H1 (cell line): ENCODE measurements around the gene HTR3A. TPM values are rescaled to one million over a fixed set of nuclear protein-coding genes. Genes with fewer than 3 reads are reported as not detected.

Experiments used
- CTCF ChIA-PET: fragments of 300-600 bp; sonication (Branson Sonifier 250); formaldehyde crosslinking; loops from one replicate; lab custom pipeline; 2021; ENCODE audit not compliant: partially characterized antibody; lab: Charles Lee
- POLR2A ChIA-PET: fragments of 300-600 bp; sonication (Branson Sonifier 250); formaldehyde crosslinking; loops from one replicate; lab custom pipeline; 2021; ENCODE audit warnings: inconsistent platforms; ENCODE audit not compliant: partially characterized antibody; lab: Charles Lee
- DNase-seq, 2 experiments: peaks; one replicate each; pipeline versions ENCODE4 v3.0.0 to v3.0.0-alpha.2; 2010 to 2022; ENCODE audit warnings: low spot score in 2 of 2, low read depth in 1 of 2, mixed read lengths in 1 of 2
- FAIRE-seq: peaks from 2 replicates; lab custom pipeline; 2011; peaks lifted over from hg19 to GRCh38; lab: Jason Lieb, UNC
- H2AFZ ChIP-seq: 2 replicates; pipeline ENCODE4 v1.8.1; 2012; ENCODE audit warnings: low read length, inconsistent platforms
- H2AK5ac ChIP-seq: 2 replicates; pipeline ENCODE4 v1.6.1; 2013; ENCODE audit warnings: low read depth, low read length
- H2BK120ac ChIP-seq: replicated peaks from 2 replicates; pipeline ENCODE3; 2013; ENCODE audit warnings: low read depth, low read length, inconsistent platforms
- H2BK12ac ChIP-seq: 2 replicates; pipeline ENCODE4 v1.6.1; 2013; ENCODE audit warnings: low read depth, low read length
- H2BK15ac ChIP-seq: 2 replicates; pipeline ENCODE4 v1.6.1; 2013; ENCODE audit warnings: low read length
- H2BK20ac ChIP-seq: 2 replicates; pipeline ENCODE4 v1.6.1; 2013; ENCODE audit warnings: low read length
- H2BK5ac ChIP-seq: 2 replicates; pipeline ENCODE4 v1.6.1; 2013; ENCODE audit warnings: low read depth, low read length
- H3K14ac ChIP-seq: 2 replicates; pipeline ENCODE4 v1.6.1; 2013; ENCODE audit warnings: inconsistent platforms; ENCODE audit not compliant: insufficient read length
- H3K18ac ChIP-seq: 2 replicates; pipeline ENCODE4 v1.6.1; 2013; ENCODE audit warnings: low read length; ENCODE audit errors: extremely low read depth
- H3K23ac ChIP-seq: 2 replicates; pipeline ENCODE4 v1.6.1; 2013; ENCODE audit warnings: inconsistent platforms; ENCODE audit not compliant: insufficient read length
- H3K23me2 ChIP-seq: 2 replicates; pipeline ENCODE4 v1.6.1; 2013; ENCODE audit warnings: low read depth, low read length
- H3K27ac ChIP-seq: 2 replicates; pipeline ENCODE4 v1.6.1; 2011; ENCODE audit warnings: low read depth, low read length, inconsistent platforms
- H3K27me3 ChIP-seq, 4 experiments: replicated peaks in 1 of 4; 1 replicate in 1 of 4; 2 replicates in 3 of 4; pipeline versions ENCODE4 v1.6.1 to v1.8.1; 2011 to 2013; ENCODE audit warnings: low read length in 3 of 4, mild to moderate bottlenecking in 3 of 4, inconsistent platforms in 2 of 4, mixed read lengths in 2 of 4, moderate library complexity in 1 of 4; ENCODE audit not compliant: control insufficient read depth in 3 of 4, insufficient read depth in 3 of 4; ENCODE audit errors: extremely low read depth in 1 of 4
- H3K36me3 ChIP-seq, 4 experiments: 2 replicates each; pipeline versions ENCODE4 v1.6.1 to v1.8.1; 2011 to 2013; ENCODE audit warnings: mild to moderate bottlenecking in 4 of 4, low read length in 3 of 4, moderate library complexity in 2 of 4, control low read depth in 1 of 4, inconsistent platforms in 1 of 4; ENCODE audit not compliant: insufficient read depth in 4 of 4, control insufficient read depth in 2 of 4
- H3K4ac ChIP-seq: replicated peaks from 2 replicates; pipeline ENCODE3; 2013; ENCODE audit warnings: low read length, low read depth, mixed read lengths, inconsistent platforms; ENCODE audit not compliant: insufficient read length
- H3K4me1 ChIP-seq, 4 experiments: replicated peaks in 1 of 4; 1 replicate in 1 of 4; 2 replicates in 3 of 4; pipeline versions ENCODE4 v1.6.1 to v1.8.1; 2011 to 2013; ENCODE audit warnings: low read length in 3 of 4, inconsistent platforms in 2 of 4, mixed read lengths in 1 of 4; ENCODE audit not compliant: insufficient read depth in 4 of 4, control insufficient read depth in 3 of 4
- H3K4me2 ChIP-seq, 2 experiments: 2 replicates each; pipeline versions ENCODE4 v1.6.1 to v1.8.1; 2011 to 2013; ENCODE audit warnings: low read depth in 2 of 2, low read length in 2 of 2, control low read depth in 1 of 2, inconsistent platforms in 1 of 2, mild to moderate bottlenecking in 1 of 2; ENCODE audit not compliant: insufficient read depth in 1 of 2
- H3K4me3 ChIP-seq, 4 experiments: fragments of 200-600, 300-600 bp in 1 of 4; sonication (generic), shearing (Covaris generic), sonication (Bioruptor Twin) in 1 of 4; 2 replicates each; pipeline versions ENCODE4 v1.5.1 to v1.8.1; 2011 to 2016; ENCODE audit warnings: low read length in 4 of 4, low read depth in 3 of 4, control low read depth in 2 of 4, inconsistent platforms in 2 of 4, mild to moderate bottlenecking in 2 of 4, mixed read lengths in 1 of 4, moderate library complexity in 1 of 4; ENCODE audit not compliant: insufficient read depth in 2 of 4; ENCODE audit errors: extremely low read depth in 1 of 4
- H3K56ac ChIP-seq: replicated peaks from 2 replicates; pipeline ENCODE3; 2013; ENCODE audit warnings: low read depth, mild to moderate bottlenecking, mixed read lengths, low read length, inconsistent platforms; ENCODE audit not compliant: insufficient read length
- H3K79me1 ChIP-seq: 2 replicates; pipeline ENCODE4 v1.6.1; 2013; ENCODE audit warnings: low read depth, low read length, control low read depth
- H3K79me2 ChIP-seq, 2 experiments: 2 replicates each; pipeline versions ENCODE4 v1.6.1 to v1.8.1; 2012 to 2013; ENCODE audit warnings: low read length in 2 of 2, mild to moderate bottlenecking in 2 of 2, inconsistent platforms in 1 of 2; ENCODE audit not compliant: insufficient read depth in 2 of 2, control insufficient read depth in 1 of 2
- H3K9ac ChIP-seq, 4 experiments: replicated peaks in 1 of 4; 1 replicate in 1 of 4; 2 replicates in 3 of 4; pipeline versions ENCODE4 v1.6.1 to v1.8.1; 2011 to 2013; ENCODE audit warnings: low read depth in 3 of 4, low read length in 3 of 4, control low read depth in 2 of 4, mild to moderate bottlenecking in 2 of 4, moderate library complexity in 2 of 4, inconsistent platforms in 1 of 4; ENCODE audit errors: extremely low read depth in 1 of 4
- H3K9me3 ChIP-seq, 2 experiments: 2 replicates each; pipeline versions ENCODE4 v1.6.1 to v1.8.1; 2012 to 2013; ENCODE audit warnings: mild to moderate bottlenecking in 2 of 2, moderate library complexity in 2 of 2, control low read depth in 1 of 2, inconsistent platforms in 1 of 2, low read depth in 1 of 2, low read length in 1 of 2, mixed read lengths in 1 of 2; ENCODE audit not compliant: insufficient read depth in 2 of 2
- H4K20me1 ChIP-seq, 2 experiments: replicated peaks in 1 of 2; 2 replicates each; pipeline versions ENCODE3 to v1.8.1; 2011 to 2013; ENCODE audit warnings: inconsistent platforms in 2 of 2, low read length in 2 of 2, mild to moderate bottlenecking in 1 of 2; ENCODE audit not compliant: insufficient read depth in 2 of 2, control insufficient read depth in 1 of 2
- H4K5ac ChIP-seq: 2 replicates; pipeline ENCODE4 v1.6.1; 2013; ENCODE audit warnings: low read length, low read depth, mixed read lengths, inconsistent platforms; ENCODE audit not compliant: insufficient read length
- H4K8ac ChIP-seq: 2 replicates; pipeline ENCODE4 v1.8.0; 2013; ENCODE audit warnings: mild to moderate bottlenecking, moderate library complexity, low read length, inconsistent platforms; ENCODE audit not compliant: insufficient read depth; ENCODE audit errors: extremely low read depth
- H4K91ac ChIP-seq: replicated peaks from 2 replicates; pipeline ENCODE3; 2013; ENCODE audit warnings: low read length, mixed read lengths, inconsistent platforms; ENCODE audit not compliant: insufficient read length
- ATF2 ChIP-seq: IDR thresholded peaks from 2 replicates; pipeline ENCODE4 v1.6.1; 2012; ENCODE audit warnings: low read length, inconsistent platforms
- CHD1 ChIP-seq: IDR thresholded peaks from 2 replicates; pipeline ENCODE4 v1.6.1; 2012; ENCODE audit warnings: low read depth, low read length, improper control_type of control experiment
- CTCF ChIP-seq, 3 experiments: IDR thresholded peaks; 1 replicate in 2 of 3; 2 replicates in 1 of 3; pipeline versions ENCODE4 v1.5.1 to v1.6.1; 2011; ENCODE audit warnings: low read length in 3 of 3, mild to moderate bottlenecking in 3 of 3, inconsistent platforms in 2 of 3, low read depth in 1 of 3, moderate library complexity in 1 of 3; ENCODE audit not compliant: insufficient read depth in 1 of 3; ENCODE audit errors: control extremely low read depth in 1 of 3
- JUN ChIP-seq: IDR thresholded peaks from 2 replicates; pipeline ENCODE4 v1.6.1; 2011; ENCODE audit warnings: low read depth, mild to moderate bottlenecking, improper control_type of control experiment, low read length
- KDM1A ChIP-seq: fragments of 200-600, 300-600 bp; sonication (generic); IDR thresholded peaks from 2 replicates; pipeline ENCODE4 v1.7.1; 2016; ENCODE audit warnings: mild to moderate bottlenecking, low read length, borderline replicate concordance
- WGBS, 2 experiments: shearing (Covaris generic) in 1 of 2; methylation state at CpG; one replicate each; pipeline versions ENCODE4 v1.1.6 to v1.1.7; 2013 to 2015; ENCODE audit warnings: low lambda C conversion rate in 2 of 2, mixed read lengths in 2 of 2, inconsistent platforms in 1 of 2, low coverage in 1 of 2, missing lambda C conversion rate in 1 of 2; ENCODE audit not compliant: insufficient replicate concordance in 2 of 2, insufficient coverage in 1 of 2, insufficient read length in 1 of 2; ENCODE audit errors: extremely low coverage in 1 of 2, missing lambda C conversion rate in 1 of 2; 5-methylcytosine and 5-hydroxymethylcytosine counted together
- polyA plus RNA-seq, 7 experiments: library from polyadenylated mRNA; depleted of rRNA in 3 of 7; stranded (reverse) in 5 of 7; unstranded in 2 of 7; fragments of >200 nt in 5 of 7; fragments of 200-250 nt in 2 of 7; gene quantifications; 1 replicate in 5 of 7; 2 replicates in 1 of 7; 4 replicates in 1 of 7; pipeline versions ENCODE4 v1.2.1 to v1.2.3, GENCODE V29; 2011 to 2013; ENCODE audit warnings: missing spikeins in 2 of 7, mixed read lengths in 2 of 7
- total RNA-seq: library from RNA; stranded (reverse); fragmentation: NEBNext Ultra II Directional; extraction: Animal tissue kit (Norgen Biotek cat#: 25700); gene quantifications from 2 replicates; pipeline ENCODE4 v1.2.1, GENCODE V29; 2021

HTR3A gene
- total and polyA plus RNA-seq, 2 of the 8 experiments (the other 6 are each of a cell fraction or from before 2014, with no cell fraction given), result 7.5 to 8.9 TPM

GRCh38 chr11:113937918-113938317 lies 37.0 kb upstream of the HTR3A start:
- H2AFZ ChIP-seq, result no peak overlapping the region
- no peaks in the 10 kb centered on the region for H3K79me2 ChIP-seq
- no peaks in the 10 kb centered on the region for H4K20me1 ChIP-seq
- no peaks in the 10 kb centered on the region for H3K79me1 ChIP-seq
- no peak overlapping the region for H4K5ac ChIP-seq
- ChIA-PET CTCF (no interaction called here), POLR2A (no interaction called here)
- H2BK120ac ChIP-seq, result no peak overlapping the region
- DNase-seq (no peak), FAIRE-seq (no peak)
- no peaks in the 10 kb centered on the region for H3K36me3 ChIP-seq
- H3K4me3 ChIP-seq, result no peak overlapping the region
- no peaks in the 10 kb centered on the region for H3K23me2 ChIP-seq
- no peak overlapping the region for H2BK20ac ChIP-seq
- no peak overlapping the region for H3K27ac ChIP-seq
- H2AK5ac ChIP-seq, result no peak overlapping the region
- 78% methylated on average over 3 of the region's 3 CpGs; no CpG with 5 or more reads in 1 of the 2 experiments for WGBS, 2 experiments
- peaks cover 0 to 5% (median 2%) of the 10 kb centered on the region in 4 experiments; a peak in 3 of 7 replicates for H3K4me1 ChIP-seq
- no peak overlapping the region for H3K9ac ChIP-seq
- H3K4me2 ChIP-seq, result no peak overlapping the region
- no peak overlapping the region for H3K56ac ChIP-seq
- H4K8ac ChIP-seq, result no peak overlapping the region
- H2BK15ac ChIP-seq, result 0 out of 2 replicates have a peak overlapping the region, but pooled peaks have one; percentile 21
- no peak overlapping the region for H3K18ac ChIP-seq
- no peak overlapping the region for H4K91ac ChIP-seq
- no peak overlapping the region for H3K4ac ChIP-seq
- no peak overlapping the region for H3K14ac ChIP-seq
- H2BK12ac ChIP-seq, result no peak overlapping the region
- no peaks in the 10 kb centered on the region for H3K9me3 ChIP-seq
- no peaks in the 10 kb centered on the region for H3K27me3 ChIP-seq
- no peak overlapping the region for H3K23ac ChIP-seq
- no peak overlapping the region for H2BK5ac ChIP-seq
- no peak for TF ChIP-seq CTCF (IDR thresholded peaks at IDR 0.05; ENCODE audit: control extremely low read depth in 1 of 3, insufficient read depth in 1 of 3, low read depth in 1 of 3, low read length in 3 of 3)
- TF ChIP-seq JUN, result no peak
- no peak for TF ChIP-seq KDM1A
- no peak for TF ChIP-seq CHD1
- no peak for TF ChIP-seq ATF2
